ENCODE measurements around the gene DTL.

DTL gene

GRCh38 chr1:212118167-212118871, 82.8 kb downstream of the DTL start:
- H3K9me3 Mint-ChIP-seq, result no peaks in the 10 kb centered on the region
- no peak overlapping the region for H3K27ac Mint-ChIP-seq
- no peak overlapping the region for H3K4me3 Mint-ChIP-seq
- ATAC-seq (ENCODE audit: low read depth), result no peak
- DNase-seq (ENCODE audit: low spot score in 2 of 2), result no peak
- H3K27me3 Mint-ChIP-seq, result no peaks in the 10 kb centered on the region
- no peaks in the 10 kb centered on the region for H3K36me3 Mint-ChIP-seq
- H3K4me1 Mint-ChIP-seq, result peaks cover 8% of the 10 kb centered on the region

- no peak overlapping the region for H3K4me3 Mint-ChIP-seq
- H3K27me3 Mint-ChIP-seq, result no peaks in the 10 kb centered on the region
- H3K36me3 Mint-ChIP-seq, result no peaks in the 10 kb centered on the region
- H3K4me1 Mint-ChIP-seq, result peaks cover 8% of the 10 kb centered on the region
- no peaks in the 10 kb centered on the region for H3K9me3 Mint-ChIP-seq
- ATAC-seq (ENCODE audit: low read depth) (no peak), DNase-seq (ENCODE audit: low spot score in 2 of 2) (no peak)
- no peak overlapping the region for H3K27ac Mint-ChIP-seq
Measured at GRCh38 chr1:212118872-212119260, 83.3 kb downstream of the DTL start.

GRCh38 chr1:212119397-212119837, 83.9 kb downstream of the DTL start:
- Mint-ChIP-seq H3K9me3 (no peaks in the 10 kb centered on the region), H3K27me3 (no peaks in the 10 kb centered on the region), H3K4me3 (no peak overlapping the region), H3K36me3 (no peaks in the 10 kb centered on the region), H3K27ac (no peak overlapping the region), H3K4me1 (peaks cover 8% of the 10 kb centered on the region)
- ATAC-seq (ENCODE audit: low read depth) (no peak), DNase-seq (ENCODE audit: low spot score in 2 of 2) (no peak)

GRCh38 chr1:212119863-212120262, 84.3 kb downstream of the DTL start:
- no peak overlapping the region for H3K4me3 Mint-ChIP-seq
- DNase-seq (ENCODE audit: low spot score in 2 of 2) (no peak), ATAC-seq (ENCODE audit: low read depth) (no peak)
- peaks cover 8% of the 10 kb centered on the region for H3K4me1 Mint-ChIP-seq
- H3K9me3 Mint-ChIP-seq, result no peaks in the 10 kb centered on the region
- H3K27me3 Mint-ChIP-seq, result no peaks in the 10 kb centered on the region
- no peak overlapping the region for H3K27ac Mint-ChIP-seq
- no peaks in the 10 kb centered on the region for H3K36me3 Mint-ChIP-seq

GRCh38 chr1:212121779-212122178, 86.2 kb downstream of the DTL start:
- H3K4me1 Mint-ChIP-seq, result peaks cover 8% of the 10 kb centered on the region

GRCh38 chr1:212124690-212125582, 89.4 kb downstream of the DTL start:
- no peak overlapping the region for H3K27ac Mint-ChIP-seq
- H3K36me3 Mint-ChIP-seq, result no peaks in the 10 kb centered on the region
- ATAC-seq (ENCODE audit: low read depth), result no peak
- H3K4me1 Mint-ChIP-seq, result no peaks in the 10 kb centered on the region
- DNase-seq (ENCODE audit: low spot score in 2 of 2), result no peak
- no peaks in the 10 kb centered on the region for H3K9me3 Mint-ChIP-seq
- no peak overlapping the region for H3K4me3 Mint-ChIP-seq
- no peaks in the 10 kb centered on the region for H3K27me3 Mint-ChIP-seq

More at GRCh38 chr1:212121779-212122178, 86.2 kb downstream of the DTL start:
- ATAC-seq (ENCODE audit: low read depth) (no peak), DNase-seq (ENCODE audit: low spot score in 2 of 2) (no peak)
- Mint-ChIP-seq H3K36me3 (no peaks in the 10 kb centered on the region), H3K9me3 (no peaks in the 10 kb centered on the region), H3K27ac (no peak overlapping the region), H3K4me3 (no peak overlapping the region), H3K27me3 (no peaks in the 10 kb centered on the region)

GRCh38 chr1:212125654-212126053, 90.1 kb downstream of the DTL start:
- Mint-ChIP-seq H3K36me3 (no peaks in the 10 kb centered on the region), H3K4me1 (no peaks in the 10 kb centered on the region), H3K27ac (no peak overlapping the region), H3K4me3 (no peak overlapping the region), H3K27me3 (no peaks in the 10 kb centered on the region), H3K9me3 (no peaks in the 10 kb centered on the region)
- no peak for DNase-seq (ENCODE audit: low spot score in 2 of 2)
- ATAC-seq (ENCODE audit: low read depth), result no peak

- Mint-ChIP-seq H3K4me1 (no peaks in the 10 kb centered on the region), H3K36me3 (no peaks in the 10 kb centered on the region), H3K4me3 (no peak overlapping the region), H3K9me3 (no peaks in the 10 kb centered on the region), H3K27me3 (no peaks in the 10 kb centered on the region), H3K27ac (no peak overlapping the region)
- no peak for ATAC-seq (ENCODE audit: low read depth)
- DNase-seq (ENCODE audit: low spot score in 2 of 2), result no peak
Measured at GRCh38 chr1:212127221-212127620, 91.7 kb downstream of the DTL start.

- Mint-ChIP-seq H3K36me3 (peaks cover 3% of the 10 kb centered on the region), H3K27me3 (no peaks in the 10 kb centered on the region), H3K4me3 (no peak overlapping the region), H3K4me1 (no peaks in the 10 kb centered on the region), H3K9me3 (peaks cover 3% of the 10 kb centered on the region), H3K27ac (no peak overlapping the region)
- DNase-seq (ENCODE audit: low spot score in 2 of 2), result no peak
- ATAC-seq (ENCODE audit: low read depth), result no peak
Measured at GRCh38 chr1:212129781-212130180, 94.2 kb downstream of the DTL start.

GRCh38 chr1:212132025-212132424, 96.5 kb downstream of the DTL start:
- Mint-ChIP-seq H3K36me3 (peaks cover 3% of the 10 kb centered on the region), H3K4me1 (no peaks in the 10 kb centered on the region), H3K27me3 (no peaks in the 10 kb centered on the region), H3K9me3 (peaks cover 3% of the 10 kb centered on the region), H3K27ac (no peak overlapping the region), H3K4me3 (no peak overlapping the region)
- no peak for DNase-seq (ENCODE audit: low spot score in 2 of 2)
- no peak for ATAC-seq (ENCODE audit: low read depth)

- H3K36me3 Mint-ChIP-seq, result peaks cover 3% of the 10 kb centered on the region
- no peak overlapping the region for H3K4me3 Mint-ChIP-seq
- H3K4me1 Mint-ChIP-seq, result no peaks in the 10 kb centered on the region
- no peaks in the 10 kb centered on the region for H3K27me3 Mint-ChIP-seq
- no peak overlapping the region for H3K27ac Mint-ChIP-seq
- no peak for DNase-seq (ENCODE audit: low spot score in 2 of 2)
- no peak for ATAC-seq (ENCODE audit: low read depth)
- peaks cover 3% of the 10 kb centered on the region for H3K9me3 Mint-ChIP-seq
Measured at GRCh38 chr1:212133319-212133718, 97.8 kb downstream of the DTL start.

- no peak for ATAC-seq (ENCODE audit: low read depth)
- no peak for DNase-seq (ENCODE audit: low spot score in 2 of 2)
- Mint-ChIP-seq H3K27ac (no peak overlapping the region), H3K9me3 (peaks cover 3% of the 10 kb centered on the region), H3K4me1 (no peaks in the 10 kb centered on the region), H3K27me3 (no peaks in the 10 kb centered on the region), H3K36me3 (peaks cover 3% of the 10 kb centered on the region), H3K4me3 (no peak overlapping the region)
Measured at GRCh38 chr1:212135166-212135565, 99.6 kb downstream of the DTL start.

GRCh38 chr1:212137854-212138253, 102.3 kb downstream of the DTL start:
- Mint-ChIP-seq H3K4me3 (no peak overlapping the region), H3K36me3 (peaks cover 3% of the 10 kb centered on the region), H3K27me3 (no peaks in the 10 kb centered on the region), H3K27ac (no peak overlapping the region), H3K9me3 (peaks cover 3% of the 10 kb centered on the region), H3K4me1 (no peaks in the 10 kb centered on the region)
- no peak for DNase-seq (ENCODE audit: low spot score in 2 of 2)
- ATAC-seq (ENCODE audit: low read depth), result no peak

GRCh38 chr1:212138457-212138856, 102.9 kb downstream of the DTL start:
- Mint-ChIP-seq H3K36me3 (peaks cover 3% of the 10 kb centered on the region), H3K4me3 (no peak overlapping the region), H3K9me3 (peaks cover 6% of the 10 kb centered on the region), H3K27me3 (no peaks in the 10 kb centered on the region), H3K27ac (no peak overlapping the region), H3K4me1 (peaks cover 3% of the 10 kb centered on the region)
- ATAC-seq (ENCODE audit: low read depth) (no peak), DNase-seq (ENCODE audit: low spot score in 2 of 2) (no peak)
